Fibroblast of the conjunctiva (primary cell): ENCODE measurements around the gene QARS1.

ENCODE experiments used
- DNase-seq: peaks from one replicate; pipeline ENCODE4 v3.0.0-alpha.2; 2010; ENCODE audit warnings: low read depth

Gene QARS1

GRCh38 chr3:49104427-49105291 is at the start of gene QARS1:
Gene QARS1, minus strand, starts transcription at chr3:49104757. Its CDS starts 24 bp downstream, at chr3:49104733.
- peak; percentile 83 for DNase-seq

GRCh38 chr3:49153349-49153912 is 48.9 kb upstream of the QARS1 start:
- no peak for DNase-seq

- no peak for DNase-seq
These were observed 47.1 kb upstream of the QARS1 start for GRCh38 chr3:49151610-49152009.

GRCh38 chr3:49148159-49148558 is 43.6 kb upstream of the QARS1 start:
- DNase-seq = no peak

- DNase-seq = no peak
These were observed 35.5 kb upstream of the QARS1 start for GRCh38 chr3:49140080-49140479.

GRCh38 chr3:49135499-49135898 is 30.9 kb upstream of the QARS1 start:
- no peak for DNase-seq

GRCh38 chr3:49134471-49135265 is 30.1 kb upstream of the QARS1 start:
- DNase-seq = no peak

- peak; percentile 74 for DNase-seq
These were observed 28.8 kb upstream of the QARS1 start for GRCh38 chr3:49133226-49133951.

- peak; percentile 27 for DNase-seq
These were observed 28.1 kb upstream of the QARS1 start, which contains the start of gene LAMB2 for GRCh38 chr3:49132437-49133225. Gene LAMB2, minus strand, starts transcription at chr3:49133050. Its CDS starts 183 bp downstream, at chr3:49132867.

GRCh38 chr3:49132073-49132436 is 27.5 kb upstream of the QARS1 start:
- DNase-seq = no peak

- DNase-seq = no peak
These were observed 27.0 kb upstream of the QARS1 start for GRCh38 chr3:49131576-49131975.

GRCh38 chr3:49131040-49131439 is 26.5 kb upstream of the QARS1 start:
- no peak for DNase-seq

GRCh38 chr3:49124991-49125670 is 20.6 kb upstream of the QARS1 start:
- no peak for DNase-seq

GRCh38 chr3:49124203-49124602 is 19.6 kb upstream of the QARS1 start:
- DNase-seq = no peak

GRCh38 chr3:49123687-49124086 is 19.1 kb upstream of the QARS1 start:
- no peak for DNase-seq

- DNase-seq = no peak
These were observed 18.5 kb upstream of the QARS1 start for GRCh38 chr3:49122886-49123545.

GRCh38 chr3:49122451-49122850 is 17.9 kb upstream of the QARS1 start:
- DNase-seq = no peak

- no peak for DNase-seq
These were observed 17.5 kb upstream of the QARS1 start for GRCh38 chr3:49122022-49122421.

GRCh38 chr3:49121132-49121736 is 16.7 kb upstream of the QARS1 start:
- no peak for DNase-seq
